NCI-H1105 treated with DMSO at 0.1 percent for 48 hours (cell line): Measurements from ENCODE around the gene SIAH2.

Experiments used
- DNase-seq: peaks from one replicate; lab custom pipeline; 2025; lab: John Stamatoyannopoulos, UW

SIAH2 gene

DNA sequence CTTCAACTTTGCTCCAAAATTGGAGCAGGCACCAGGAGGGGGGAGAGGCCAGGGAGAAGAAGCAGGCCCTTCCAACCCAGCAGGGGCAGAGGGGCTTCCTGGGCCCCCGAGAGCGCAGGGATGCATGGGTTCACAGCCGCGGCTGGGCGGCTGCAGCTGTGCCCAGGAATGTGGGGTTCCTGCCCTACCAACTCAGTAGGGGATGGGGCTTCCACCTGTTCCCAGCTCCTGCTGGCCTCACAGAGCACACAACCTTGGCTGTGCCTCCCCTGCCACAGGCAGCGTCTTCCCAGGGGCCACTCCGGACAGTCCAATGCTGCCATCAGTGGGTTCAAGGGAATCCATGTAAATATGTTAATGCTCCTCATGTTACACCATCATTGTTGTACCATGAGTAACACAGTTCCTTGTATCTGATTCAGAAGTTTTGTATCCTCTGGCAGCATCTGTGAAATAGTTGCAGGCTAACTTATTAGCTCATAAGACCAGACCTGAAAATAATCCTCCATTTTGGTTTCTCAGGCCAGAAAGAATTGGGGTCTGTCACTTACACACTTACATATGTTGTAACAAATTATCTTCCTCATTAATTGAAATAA is 12.1 kb upstream of the SIAH2 start:
- DNase-seq, result no peak

DNA sequence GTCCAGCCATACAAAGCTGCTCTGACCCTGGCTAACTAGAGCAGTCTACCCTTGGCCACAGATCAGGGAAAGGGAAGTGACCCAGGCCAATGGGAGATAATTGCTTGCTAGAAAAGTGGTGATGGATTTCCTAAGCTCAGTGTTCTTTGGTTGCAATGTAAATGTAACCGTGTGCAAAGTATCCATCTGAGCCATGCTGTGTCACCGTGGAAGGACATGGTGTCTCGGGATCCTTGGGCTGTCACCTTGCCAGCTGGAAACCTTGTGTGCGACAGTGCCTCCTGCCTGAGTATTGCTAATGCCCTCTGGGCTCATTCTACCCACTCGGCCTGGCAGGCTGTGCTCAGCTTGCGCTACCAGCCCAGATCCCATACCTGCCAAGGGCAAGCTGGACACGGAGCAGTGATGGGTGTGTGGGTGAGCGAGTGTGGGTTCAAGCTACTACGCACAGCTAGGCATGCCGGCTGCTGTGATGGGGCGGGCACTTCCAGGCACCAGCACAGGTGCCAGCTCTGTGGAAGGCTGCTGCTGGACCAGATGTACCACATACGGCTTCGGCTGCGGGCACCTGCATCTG is 10.7 kb upstream of the SIAH2 start:
- DNase-seq, result no peak

DNA sequence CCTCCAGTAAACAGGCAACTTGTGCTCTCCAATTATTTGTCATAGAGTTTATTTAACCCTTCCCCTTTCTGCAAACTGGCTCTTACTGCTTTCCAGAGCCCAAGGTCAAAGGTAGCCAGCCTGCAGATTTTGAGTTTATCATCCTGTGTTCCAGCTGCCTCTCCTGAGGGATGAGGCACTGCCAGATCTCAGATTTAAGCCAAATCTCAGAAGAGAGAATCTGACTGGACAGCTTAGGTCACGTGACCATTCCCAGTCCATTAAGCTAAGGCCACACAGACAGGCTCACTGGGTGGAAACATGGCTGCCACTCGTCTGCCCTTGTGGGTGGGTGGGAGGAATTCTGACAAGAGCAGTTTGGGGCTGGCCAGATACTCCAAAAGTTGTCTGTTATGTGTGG is 8.6 kb upstream of the SIAH2 start:
- no peak for DNase-seq

DNA sequence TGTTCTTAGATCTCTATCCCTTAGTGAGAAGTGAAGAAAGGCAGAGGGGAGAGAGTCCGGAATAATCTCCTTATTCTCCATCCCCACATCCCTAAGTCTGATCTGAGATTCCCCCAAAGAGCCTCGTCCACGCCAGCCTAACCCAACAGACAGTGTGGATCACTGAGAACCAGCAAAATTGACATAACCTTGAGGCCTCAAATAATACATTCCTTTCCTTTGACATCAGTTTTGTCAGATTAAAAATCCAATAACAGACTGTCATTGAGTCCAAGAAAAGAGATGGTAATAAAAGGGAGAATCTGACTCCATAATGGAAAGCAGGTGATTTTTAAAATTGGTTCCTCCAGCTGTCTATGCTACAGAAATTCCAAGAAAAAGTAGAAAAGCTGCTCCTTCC is 7.7 kb upstream of the SIAH2 start:
- no peak for DNase-seq

DNA sequence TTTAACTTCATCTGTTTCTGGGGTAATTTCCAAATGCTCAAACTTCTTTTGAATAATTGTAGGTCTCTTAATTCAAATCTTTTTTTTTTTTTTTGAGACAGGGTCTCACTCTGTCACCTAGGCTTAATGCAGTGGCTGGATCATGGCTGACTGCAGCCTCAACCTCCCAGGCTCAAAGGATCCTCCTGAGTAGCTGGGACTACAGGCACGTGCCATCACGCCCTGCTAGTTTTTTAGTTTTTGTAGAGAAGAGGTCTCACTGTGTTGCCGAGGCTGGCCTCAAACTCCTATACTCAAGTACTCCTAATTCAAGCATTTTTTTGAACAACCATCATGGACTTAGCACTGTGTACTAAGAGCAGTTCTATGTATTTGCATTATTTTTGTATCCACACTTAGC is 3.8 kb upstream of the SIAH2 start:
- DNase-seq, result no peak

DNA sequence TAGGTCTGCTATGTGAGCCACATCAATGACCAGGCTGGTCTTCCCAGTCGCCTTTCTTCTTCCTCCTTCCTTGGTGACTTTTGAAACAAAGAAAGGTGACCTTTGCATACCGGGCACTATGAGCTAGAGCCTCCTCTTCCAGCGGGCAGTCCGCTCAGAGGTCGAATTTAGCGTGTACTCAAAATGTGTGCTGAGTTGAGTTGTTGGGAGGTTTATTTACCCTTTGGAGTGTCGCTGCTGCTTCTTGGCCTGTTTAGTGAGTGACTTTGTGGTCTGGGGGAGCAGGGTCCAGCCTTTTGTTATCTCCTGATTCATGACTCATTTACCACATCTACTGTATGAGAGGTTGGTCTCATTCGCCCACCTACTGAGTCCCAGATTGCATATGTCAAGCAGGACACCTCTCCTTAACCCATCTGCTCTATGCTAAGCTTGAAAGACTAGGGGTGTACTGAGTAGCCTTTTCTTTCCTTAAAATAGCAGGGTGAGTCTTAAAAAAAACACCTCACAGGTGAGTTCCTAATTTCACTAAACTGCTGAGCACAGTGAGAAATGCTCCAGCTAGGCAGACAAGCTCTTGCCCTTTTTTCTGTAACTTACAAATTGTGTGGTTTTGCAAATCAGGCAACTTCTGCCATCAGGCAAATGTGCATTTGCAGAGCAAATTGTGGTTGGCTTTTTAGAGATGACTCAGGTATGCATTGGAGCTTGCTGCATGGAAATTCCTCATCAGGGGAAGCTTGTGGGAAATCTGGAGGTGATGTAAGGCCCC is 3.2 kb upstream of the SIAH2 start:
- DNase-seq, result no peak

DNA sequence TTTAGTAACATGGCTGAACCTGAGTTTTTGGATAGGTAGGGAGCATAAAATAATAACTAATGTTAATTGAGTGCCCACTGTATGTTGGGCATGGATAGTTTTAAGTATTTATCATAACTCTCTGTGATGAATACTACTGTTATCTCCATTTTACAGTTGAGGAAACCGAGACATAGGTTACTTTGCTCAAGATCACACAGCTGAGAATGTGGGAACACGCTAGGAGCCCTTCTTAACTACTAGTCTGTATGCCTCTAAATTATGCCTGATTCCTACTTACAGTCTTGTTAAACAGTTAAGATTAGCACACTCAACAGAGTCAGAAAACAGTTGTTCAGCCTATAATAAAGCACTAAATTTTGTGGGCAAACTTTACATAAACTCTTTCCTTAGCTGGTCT is 2.0 kb upstream of the SIAH2 start:
- DNase-seq, result no peak

DNA sequence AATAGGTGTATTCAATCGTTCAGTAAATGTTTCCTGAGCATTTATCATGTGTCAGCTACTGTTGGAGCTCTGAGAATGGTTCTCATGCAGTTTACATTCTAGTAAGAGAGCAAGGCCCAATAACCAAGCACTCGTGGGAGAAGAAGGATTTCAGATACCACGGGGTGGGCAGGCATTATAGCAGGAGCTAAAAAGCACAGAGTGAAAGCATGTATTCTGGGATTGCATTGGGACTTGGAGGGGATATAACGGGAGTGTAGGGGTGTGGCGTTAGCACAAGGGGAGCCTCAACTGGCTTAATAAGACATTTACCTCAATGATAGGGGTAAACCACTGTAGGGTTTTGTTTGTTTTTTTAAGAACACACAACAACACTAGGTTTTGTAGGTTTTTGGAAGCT is 1.6 kb upstream of the SIAH2 start:
- no peak for DNase-seq

DNA sequence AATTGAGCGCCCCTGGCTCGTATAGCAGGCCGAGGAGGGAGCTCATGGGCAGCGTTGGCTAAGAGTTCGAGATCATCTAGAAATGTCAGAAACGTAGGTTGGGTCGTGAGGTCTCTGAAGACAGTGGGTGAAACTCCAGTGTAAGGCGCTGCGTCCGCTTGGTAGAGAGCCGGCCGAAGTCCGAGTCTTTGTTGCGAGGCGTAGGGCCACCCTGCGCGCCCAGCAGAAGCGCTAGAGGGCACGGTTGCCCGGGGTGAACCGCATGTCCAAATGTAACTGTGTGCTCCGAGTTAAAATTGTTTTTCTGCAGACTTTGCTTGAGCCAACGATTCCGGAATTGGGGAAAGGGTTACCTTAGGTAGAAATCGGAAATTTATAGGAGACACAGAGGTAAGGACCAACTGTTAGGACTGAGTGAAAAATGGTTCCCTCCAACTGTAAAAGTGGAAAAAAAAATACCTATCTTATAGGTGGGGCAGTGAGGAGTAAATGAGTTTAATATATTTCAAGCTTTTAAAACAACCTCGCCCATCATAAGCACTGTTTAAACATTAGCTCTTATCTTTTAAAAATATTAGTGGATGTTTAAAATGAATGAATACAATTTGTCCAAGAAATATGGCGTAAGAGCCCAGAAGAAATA is 993 bp upstream of the SIAH2 start:
- DNase-seq, result peak; percentile 70

DNA sequence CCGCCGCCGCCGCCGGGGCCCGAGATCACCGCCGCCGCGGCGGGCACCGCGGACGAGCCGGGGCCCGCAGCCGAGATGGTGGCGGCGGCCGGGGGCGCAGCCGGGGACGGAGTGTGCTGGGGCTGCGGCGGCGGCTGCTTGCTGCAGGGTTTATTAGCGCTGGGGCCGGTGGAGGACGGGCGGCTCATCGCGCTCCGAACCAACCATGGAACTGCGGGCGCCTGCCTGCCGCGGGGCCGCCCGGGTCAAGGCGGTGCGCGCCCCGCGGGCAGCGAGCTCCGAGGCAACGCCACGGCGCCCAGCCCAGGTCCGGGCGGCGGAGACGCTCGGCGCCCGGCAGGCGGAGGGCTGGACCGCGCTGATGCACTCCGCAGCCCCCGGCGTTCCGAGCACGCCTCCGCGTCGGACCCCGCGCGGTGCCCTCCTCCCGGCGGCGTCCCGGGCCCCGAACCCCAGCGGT is 277 bp downstream of the SIAH2 start:
- DNase-seq, result no peak

DNA sequence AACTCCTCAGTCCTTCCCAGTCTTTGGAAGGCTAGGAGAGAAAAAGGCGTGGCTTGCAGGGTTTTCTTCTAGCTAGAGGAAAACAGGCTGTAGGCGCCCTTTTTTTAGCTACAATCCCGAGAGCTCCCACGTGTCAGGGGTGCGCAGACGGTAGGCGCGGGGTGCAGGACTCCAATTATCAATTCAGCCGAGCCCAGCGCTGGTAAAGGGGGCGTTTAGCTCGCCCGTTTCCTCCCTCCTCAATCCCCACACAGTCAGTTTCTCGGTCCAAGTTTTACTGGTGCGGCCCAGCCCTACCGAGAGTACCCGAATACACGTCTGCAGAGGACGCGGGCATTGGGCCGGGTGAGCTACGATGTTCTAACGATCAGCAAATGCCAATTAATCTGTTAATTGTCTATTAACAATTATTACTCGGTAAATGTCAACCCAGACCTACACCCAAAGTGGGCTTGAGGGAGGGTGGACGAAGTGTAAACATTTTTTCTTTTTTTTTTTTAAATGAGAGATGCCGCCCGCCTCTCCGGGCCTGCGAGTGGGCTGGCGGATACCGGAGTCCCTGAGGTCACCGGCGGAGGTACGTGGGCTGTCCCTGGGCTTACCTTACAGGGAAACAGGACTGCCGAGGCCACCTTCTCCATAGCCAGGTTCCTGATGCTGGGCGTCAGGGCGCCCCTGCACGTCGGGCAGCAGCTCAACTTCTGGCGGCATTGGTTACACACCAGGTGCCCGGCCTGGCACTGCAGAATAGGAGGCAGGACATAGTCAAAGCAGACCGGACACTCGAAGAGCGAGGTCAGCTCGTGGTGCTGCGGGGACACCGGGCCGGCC is 923 bp downstream of the SIAH2 start:
- DNase-seq, result peak; percentile 67

DNA sequence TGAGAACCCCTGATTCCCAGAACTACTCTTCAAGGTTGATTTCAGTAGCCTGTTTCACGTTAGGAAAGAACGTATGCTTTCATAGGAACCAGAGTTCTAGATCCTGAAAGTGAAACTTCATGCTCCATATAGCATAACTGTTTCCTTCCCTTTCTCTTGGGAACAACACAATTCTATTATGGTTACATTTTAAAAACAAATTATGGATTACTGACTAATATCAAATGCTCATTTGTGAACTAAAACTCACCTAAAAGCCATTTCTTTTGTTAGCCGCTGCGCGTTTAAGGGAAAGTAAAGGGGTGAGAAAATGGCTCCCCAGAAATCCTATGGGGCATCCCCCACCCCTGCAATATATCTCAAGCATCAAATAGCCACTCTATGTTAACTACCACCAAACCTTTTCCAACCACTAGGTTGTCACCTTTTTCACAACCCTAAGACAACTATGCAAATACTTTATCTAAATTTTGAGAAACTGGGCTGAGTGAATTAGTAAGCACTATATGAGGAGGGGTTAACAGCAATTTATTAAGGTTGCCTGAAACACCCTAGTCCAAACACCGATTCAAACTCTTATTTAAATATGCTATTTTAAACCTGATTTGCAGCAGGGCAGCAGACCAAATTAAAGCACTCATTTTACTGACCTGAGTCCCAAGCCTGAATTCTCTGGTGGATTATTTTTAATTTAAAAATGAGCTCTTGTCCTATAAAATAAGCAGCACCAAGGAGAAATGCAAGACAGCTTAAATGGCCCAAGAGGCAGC is 2.4 kb downstream of the SIAH2 start:
- no peak for DNase-seq

DNA sequence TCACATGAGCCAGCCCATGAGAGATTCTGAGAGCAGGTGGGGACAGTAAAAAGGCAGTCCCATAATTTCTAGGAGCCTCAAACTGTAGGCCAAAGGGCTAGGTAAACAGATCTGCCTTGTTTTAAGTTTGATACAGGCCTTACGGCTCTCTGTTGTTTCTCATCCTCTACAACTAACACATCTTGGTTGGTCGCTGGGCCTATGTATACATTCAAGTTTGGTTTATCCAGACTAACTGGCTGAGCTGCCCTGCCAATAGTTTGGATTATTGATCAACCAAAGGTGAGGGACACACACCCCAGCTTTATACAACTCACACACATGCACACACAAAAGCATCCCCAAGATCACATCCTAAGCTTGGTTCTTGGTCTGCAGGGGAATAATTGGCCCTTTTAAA is 3.0 kb downstream of the SIAH2 start:
- no peak for DNase-seq

DNA sequence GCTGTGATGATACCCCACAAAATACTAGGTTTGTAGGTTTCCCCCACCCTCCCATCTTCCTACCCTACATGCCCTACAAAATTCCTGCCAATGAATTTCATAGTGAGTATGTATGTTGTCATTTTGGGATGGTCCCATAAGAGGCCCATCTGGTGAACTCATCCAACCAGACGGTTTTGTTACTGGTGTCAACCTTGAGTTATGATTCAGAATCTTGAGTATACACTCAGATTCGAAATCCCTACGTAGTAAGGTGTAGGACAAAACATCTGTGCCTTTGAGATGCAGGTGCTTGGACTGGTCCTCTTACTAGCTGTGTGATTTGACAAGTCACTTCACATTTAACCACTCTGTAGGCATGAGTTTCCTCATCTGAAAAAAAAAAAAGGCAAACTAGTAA is 3.6 kb downstream of the SIAH2 start:
- no peak for DNase-seq

DNA sequence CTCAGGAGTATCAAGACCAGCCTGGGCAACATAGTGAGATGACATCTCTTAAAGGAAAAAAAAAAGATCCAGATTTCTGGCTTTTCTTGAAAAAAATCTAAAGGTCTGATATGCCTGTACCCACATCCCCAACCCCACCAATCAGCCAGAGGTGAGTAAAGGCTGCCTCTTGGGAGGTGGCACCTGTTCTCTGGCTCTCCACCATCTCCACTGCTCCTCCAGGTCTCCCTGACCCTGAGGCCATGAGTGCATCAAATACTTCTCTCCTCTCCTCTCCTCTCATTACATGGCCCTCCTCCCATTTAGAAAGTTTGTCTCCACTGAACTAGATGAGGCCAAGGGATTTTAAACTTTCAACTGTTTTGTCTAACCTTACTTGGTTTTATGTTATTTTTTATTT is 5.2 kb downstream of the SIAH2 start:
- DNase-seq, result no peak

DNA sequence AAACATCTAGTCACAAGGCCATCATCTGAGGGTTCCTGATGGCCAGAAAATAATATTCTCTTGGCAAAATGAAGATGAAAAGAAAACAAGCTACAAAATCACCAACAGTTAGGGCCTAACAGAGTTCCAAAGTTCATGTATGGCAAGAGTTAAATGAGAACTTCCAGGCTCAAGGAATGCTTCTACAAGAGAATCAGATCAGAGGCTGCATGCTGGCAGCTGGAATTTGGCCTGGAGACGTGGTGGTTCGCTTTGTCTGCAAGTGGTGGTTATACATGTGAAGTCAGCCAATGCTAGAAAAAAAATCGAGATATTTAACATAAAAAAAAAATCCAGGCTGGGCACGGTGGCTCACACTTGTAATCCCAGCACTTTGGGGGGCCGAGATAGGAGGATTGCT is 5.6 kb downstream of the SIAH2 start:
- no peak for DNase-seq

DNA sequence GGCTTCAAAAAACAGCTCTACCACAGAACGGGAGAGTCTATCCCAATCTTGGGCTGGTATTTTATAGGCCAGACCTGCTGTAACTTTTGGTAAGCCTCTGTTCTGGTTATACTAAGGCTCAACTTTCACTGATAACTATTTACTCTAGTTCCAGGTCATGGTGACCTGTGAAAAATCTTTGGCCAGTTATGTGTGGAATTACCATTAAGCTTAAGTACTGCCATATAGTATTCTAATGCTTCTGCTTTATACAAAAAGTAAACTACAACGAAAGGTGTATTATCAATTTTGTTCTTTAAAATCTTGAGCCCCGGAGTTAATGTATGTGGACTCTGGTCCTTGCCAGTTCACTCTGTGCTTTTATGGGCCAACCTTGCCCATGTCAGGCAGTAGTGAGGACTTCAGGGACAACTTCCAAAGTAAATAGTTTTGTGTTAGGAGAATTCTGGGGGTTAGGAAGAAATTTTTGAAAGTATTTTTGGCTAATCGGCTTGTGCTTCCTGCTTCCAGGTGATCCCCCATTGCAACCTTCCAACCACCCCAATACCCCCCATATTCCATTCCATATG is 6.4 kb downstream of the SIAH2 start:
- DNase-seq, result no peak

DNA sequence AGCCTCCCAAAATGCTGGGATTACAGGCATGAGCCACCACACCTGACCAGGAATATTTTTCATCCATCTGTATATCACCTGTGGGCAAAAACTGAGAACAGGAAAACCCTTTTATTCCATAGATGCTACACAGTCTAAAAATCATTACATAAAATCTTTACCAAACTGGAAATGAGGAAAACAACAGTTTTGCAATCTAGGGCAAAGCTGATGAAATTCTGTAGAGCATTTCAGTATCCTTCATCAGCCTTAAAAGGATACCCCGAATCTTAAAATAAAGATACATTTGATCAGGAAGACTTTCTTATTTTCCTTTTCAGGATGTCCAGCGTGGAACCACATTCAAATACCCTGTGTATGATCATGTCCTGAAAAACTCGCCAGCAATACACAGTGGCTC is 7.1 kb downstream of the SIAH2 start:
- no peak for DNase-seq

DNA sequence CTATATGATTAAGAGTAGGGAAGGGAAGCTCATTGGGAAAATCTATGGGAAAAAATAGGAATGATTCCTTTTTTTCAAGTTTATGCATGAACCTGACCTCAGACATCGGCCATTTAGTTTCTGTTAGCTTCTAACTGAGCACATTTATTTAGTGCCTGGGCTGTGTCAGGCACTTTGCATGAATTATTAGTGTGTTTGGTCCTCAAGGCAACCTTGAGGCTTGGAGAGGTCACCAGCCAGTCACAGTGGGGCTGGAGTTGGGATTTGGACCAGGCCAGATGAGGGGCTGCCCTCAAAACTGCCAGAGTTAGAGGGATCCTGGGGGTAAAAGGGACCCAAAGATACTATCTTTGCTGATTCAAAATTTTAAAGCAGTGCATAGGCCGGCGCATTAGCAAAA is 8.1 kb downstream of the SIAH2 start:
- no peak for DNase-seq

DNA sequence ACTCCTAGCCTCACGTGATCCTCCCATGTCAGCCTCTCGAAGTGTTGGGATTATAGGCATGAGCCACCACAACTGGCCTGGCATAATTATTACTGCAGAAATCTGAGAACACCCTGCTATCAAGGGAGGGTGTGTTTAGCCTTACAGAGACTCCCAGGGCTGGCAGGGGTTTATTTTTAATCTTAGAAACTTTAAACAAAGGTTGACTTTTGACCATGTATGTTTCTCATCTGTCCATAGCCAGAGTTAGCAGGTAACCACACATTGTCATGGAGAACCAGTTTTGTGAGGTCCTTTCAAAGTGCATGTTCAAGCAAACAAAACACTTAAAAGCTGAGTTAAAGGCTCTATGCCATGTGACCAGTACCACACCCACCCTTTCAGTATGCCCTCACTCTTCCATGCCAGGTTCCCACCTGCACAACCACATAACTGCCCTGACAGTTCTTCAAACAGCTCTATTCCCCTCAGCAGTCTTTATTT is 11.1 kb downstream of the SIAH2 start:
- DNase-seq, result peak; percentile 74

DNA sequence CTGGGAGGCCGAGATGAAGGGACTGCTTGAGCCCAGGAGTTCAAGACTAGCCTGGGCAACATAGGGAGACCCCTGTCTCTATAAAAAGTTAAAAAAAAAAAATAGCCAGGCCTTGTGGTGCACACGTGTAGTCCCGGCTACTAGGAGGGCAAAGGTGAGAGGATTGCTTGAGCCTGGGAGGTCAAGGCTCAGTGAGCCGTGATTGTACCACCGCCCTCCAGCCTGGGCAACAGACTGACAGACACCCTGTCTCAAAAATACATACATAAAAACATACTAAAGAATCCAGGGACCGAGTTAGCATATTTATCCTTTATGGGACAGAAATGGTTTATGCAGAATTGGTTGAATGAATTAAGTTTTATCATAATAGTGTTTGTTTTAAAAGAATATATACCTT is 13.7 kb downstream of the SIAH2 start:
- DNase-seq, result no peak
